Activated B cell treated with CpG ODN at 0.5 μM for 24 hours (primary cell): ENCODE data around the gene PCGF2. TPM values are rescaled to one million over a fixed set of nuclear protein-coding genes. Genes with fewer than 3 reads are reported as not detected.

Source experiments
- ATAC-seq: fragments of 200-7000 bp; cut with Tn5 transposase; one replicate; pipeline ENCODE4 v1.10.0; 2021; ENCODE audit warnings: low read depth, mild to moderate bottlenecking, moderate library complexity
- CTCF ChIA-PET: fragments of 350-600 bp; sonication (Branson Sonifier 250); formaldehyde crosslinking; loops from one replicate; lab custom pipeline; 2021; ENCODE audit warnings: antibody characterized with exemption; lab: Charles Lee
- POLR2A ChIA-PET: fragments of 350-600 bp; sonication (Branson Sonifier 250); formaldehyde crosslinking; loops from one replicate; lab custom pipeline; 2021; ENCODE audit warnings: antibody characterized with exemption; lab: Charles Lee
- DNase-seq: peaks from one replicate; pipeline ENCODE4 v3.0.0; 2022
- H3K27ac Mint-ChIP-seq: one replicate; pipeline ENCODE4 v1.8.0; 2020; ENCODE audit warnings: mixed read lengths
- H3K27me3 Mint-ChIP-seq: one replicate; pipeline ENCODE4 v1.8.0; 2021; ENCODE audit warnings: mixed read lengths
- H3K36me3 Mint-ChIP-seq: one replicate; pipeline ENCODE4 v1.8.0; 2021; ENCODE audit warnings: low read depth, mixed read lengths
- H3K4me1 Mint-ChIP-seq: one replicate; pipeline ENCODE4 v1.8.0; 2021; ENCODE audit warnings: mixed read lengths
- H3K4me3 Mint-ChIP-seq: one replicate; pipeline ENCODE4 v1.8.0; 2020; ENCODE audit warnings: mild to moderate bottlenecking, mixed read lengths
- H3K9me3 Mint-ChIP-seq: one replicate; pipeline ENCODE4 v1.8.0; 2020; ENCODE audit warnings: mixed read lengths
- intact Hi-C: fragments of 100-400 bp; cut with micrococcal nuclease; formaldehyde crosslinking; loops from one replicate; pipeline ENCODE4 v1.15.1; 2024
- total RNA-seq: library from RNA; stranded (reverse); gene quantifications from 2 replicates; pipeline ENCODE4 v1.2.3, GENCODE V29; 2022
- TF ChIP-seq, protein P1 (sequence below): fragments of 200-600 bp; IDR thresholded peaks from one replicate; pipeline ENCODE4 v1.8.0; 2022; ENCODE audit warnings: antibody characterized with exemption, mild to moderate bottlenecking

PCGF2 gene
- total RNA-seq, 1 donor from 2014 or later, result not detected

DNA sequence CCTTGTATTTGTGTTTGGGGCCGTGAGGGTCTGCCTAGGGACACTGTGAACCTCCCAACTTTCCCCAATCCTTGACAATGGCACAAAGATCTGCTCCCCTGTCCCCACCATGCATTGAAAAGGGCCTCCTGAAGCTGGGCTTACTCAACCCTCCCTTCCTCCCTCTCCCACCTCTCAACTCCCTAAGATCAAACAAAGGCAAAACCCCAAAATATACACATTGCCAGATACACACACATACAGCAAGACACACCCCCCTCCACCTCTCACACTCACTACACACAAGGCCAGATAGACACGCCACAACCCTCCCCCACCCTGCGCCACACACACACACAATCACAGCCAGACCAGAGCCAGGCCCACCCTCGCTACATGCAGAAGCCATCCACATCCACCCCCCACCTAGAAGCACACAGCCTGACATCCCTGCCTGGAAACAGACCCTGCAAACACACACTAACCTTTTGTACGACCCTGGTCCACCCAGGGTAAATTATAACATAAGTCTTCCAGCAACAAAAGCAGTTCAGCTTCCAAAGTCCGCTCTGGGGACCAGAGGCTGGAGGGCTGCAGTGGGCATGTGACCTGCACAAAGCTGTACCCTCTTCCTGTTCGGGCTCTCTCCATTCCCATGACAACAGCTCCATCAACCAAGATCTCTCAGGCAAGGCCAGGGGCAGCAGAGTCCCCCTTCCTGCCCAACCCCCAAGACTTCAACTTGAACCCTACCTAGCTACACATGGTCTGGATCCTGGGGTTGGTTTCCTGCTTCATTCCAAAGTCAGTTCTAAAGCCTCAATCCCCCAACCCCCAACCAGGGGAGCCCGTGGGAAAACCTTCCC is 1.9 kb downstream of the PCGF2 start:
- Mint-ChIP-seq H3K27ac (peak overlapping the region; percentile 5), H3K4me1 (peaks cover 42% of the 10 kb centered on the region), H3K27me3 (peaks cover 34% of the 10 kb centered on the region), H3K36me3 (no peaks in the 10 kb centered on the region), H3K9me3 (no peaks in the 10 kb centered on the region), H3K4me3 (peak overlapping the region; percentile 83)
- intact Hi-C loops, result no loop called here
- DNase-seq, result no peak
- TF ChIP-seq, protein P1, sequence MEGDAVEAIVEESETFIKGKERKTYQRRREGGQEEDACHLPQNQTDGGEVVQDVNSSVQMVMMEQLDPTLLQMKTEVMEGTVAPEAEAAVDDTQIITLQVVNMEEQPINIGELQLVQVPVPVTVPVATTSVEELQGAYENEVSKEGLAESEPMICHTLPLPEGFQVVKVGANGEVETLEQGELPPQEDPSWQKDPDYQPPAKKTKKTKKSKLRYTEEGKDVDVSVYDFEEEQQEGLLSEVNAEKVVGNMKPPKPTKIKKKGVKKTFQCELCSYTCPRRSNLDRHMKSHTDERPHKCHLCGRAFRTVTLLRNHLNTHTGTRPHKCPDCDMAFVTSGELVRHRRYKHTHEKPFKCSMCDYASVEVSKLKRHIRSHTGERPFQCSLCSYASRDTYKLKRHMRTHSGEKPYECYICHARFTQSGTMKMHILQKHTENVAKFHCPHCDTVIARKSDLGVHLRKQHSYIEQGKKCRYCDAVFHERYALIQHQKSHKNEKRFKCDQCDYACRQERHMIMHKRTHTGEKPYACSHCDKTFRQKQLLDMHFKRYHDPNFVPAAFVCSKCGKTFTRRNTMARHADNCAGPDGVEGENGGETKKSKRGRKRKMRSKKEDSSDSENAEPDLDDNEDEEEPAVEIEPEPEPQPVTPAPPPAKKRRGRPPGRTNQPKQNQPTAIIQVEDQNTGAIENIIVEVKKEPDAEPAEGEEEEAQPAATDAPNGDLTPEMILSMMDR, result no peak
- ChIA-PET CTCF (interaction anchor here (1.1 to 2.3 kb wide), 2 partner anchors 11 to 69 kb away, joined by 3 to 13 read pairs; no protein-coding TSS in a partner anchor), POLR2A (interaction anchor here (0.7 to 1.3 kb wide), 4 partner anchors 11 to 45 kb away, joined by 3 to 4 read pairs (median 4); partner anchors contain the start of gene MLLT6)
- no peak for ATAC-seq

- POLR2A ChIA-PET, result interaction anchor here (1.3 kb wide), 1 partner anchor 15 kb away, joined by 4 read pairs; no protein-coding TSS in a partner anchor
- H3K27ac Mint-ChIP-seq, result no peak overlapping the region
- no peak overlapping the region for H3K4me3 Mint-ChIP-seq
- H3K4me1 Mint-ChIP-seq, result peaks cover 36% of the 10 kb centered on the region
- no peaks in the 10 kb centered on the region for H3K9me3 Mint-ChIP-seq
- H3K36me3 Mint-ChIP-seq, result no peaks in the 10 kb centered on the region
- peaks cover 29% of the 10 kb centered on the region for H3K27me3 Mint-ChIP-seq
- ATAC-seq, result no peak
- intact Hi-C loops, result no loop called here
- no peak for DNase-seq
- CTCF ChIA-PET, result interaction anchor here (1.1 to 2.3 kb wide), 2 partner anchors 10 to 69 kb away, joined by 3 to 13 read pairs; no protein-coding TSS in a partner anchor
- TF ChIP-seq, protein P1, result no peak
Observed at GRCh38 chr17:38745545-38745944, 2.6 kb downstream of the PCGF2 start.

DNA sequence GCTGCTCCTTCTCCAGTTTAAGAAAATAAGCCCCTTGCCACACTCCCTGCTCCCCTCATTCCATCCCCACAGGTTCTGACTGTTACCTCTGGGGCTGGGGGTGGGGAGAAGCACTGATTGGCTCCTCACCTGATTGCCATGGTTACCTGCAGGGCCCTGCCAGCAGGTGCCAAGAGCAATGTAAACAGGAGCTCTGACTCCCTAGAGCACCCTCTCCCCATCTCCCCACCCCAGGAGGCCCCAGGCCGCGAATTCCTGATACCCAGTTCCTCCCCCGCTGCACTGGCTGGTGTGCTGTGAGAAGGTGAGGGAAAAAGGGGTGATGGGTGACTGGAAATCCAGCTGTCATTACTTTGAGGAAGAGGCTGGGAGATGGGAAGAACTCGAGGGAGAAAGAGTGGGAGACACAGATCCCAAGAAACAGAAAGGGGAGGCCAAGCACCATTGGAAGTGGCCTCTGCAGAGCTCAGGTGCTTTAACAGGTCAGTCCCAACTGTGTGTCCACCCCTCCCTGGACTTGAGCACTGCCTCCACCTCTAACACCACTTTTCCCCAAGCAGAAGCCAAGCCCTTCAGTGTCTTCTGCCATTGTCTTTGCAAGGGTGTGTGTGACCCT is 4.5 kb downstream of the PCGF2 start:
- POLR2A ChIA-PET, result interaction anchor here (1.2 kb wide), 1 partner anchor 9 kb away, joined by 3 read pairs; the partner anchor contains the start of gene PSMB3
- intact Hi-C loops, result no loop called here
- no peaks in the 10 kb centered on the region for H3K36me3 Mint-ChIP-seq
- no peaks in the 10 kb centered on the region for H3K9me3 Mint-ChIP-seq
- no peak overlapping the region for H3K27ac Mint-ChIP-seq
- peaks cover 21% of the 10 kb centered on the region for H3K4me1 Mint-ChIP-seq
- TF ChIP-seq, protein P1, result no peak
- DNase-seq, result no peak
- no peak overlapping the region for H3K4me3 Mint-ChIP-seq
- H3K27me3 Mint-ChIP-seq, result peaks cover 25% of the 10 kb centered on the region
- ATAC-seq, result no peak
- CTCF ChIA-PET, result no interaction called here

DNA sequence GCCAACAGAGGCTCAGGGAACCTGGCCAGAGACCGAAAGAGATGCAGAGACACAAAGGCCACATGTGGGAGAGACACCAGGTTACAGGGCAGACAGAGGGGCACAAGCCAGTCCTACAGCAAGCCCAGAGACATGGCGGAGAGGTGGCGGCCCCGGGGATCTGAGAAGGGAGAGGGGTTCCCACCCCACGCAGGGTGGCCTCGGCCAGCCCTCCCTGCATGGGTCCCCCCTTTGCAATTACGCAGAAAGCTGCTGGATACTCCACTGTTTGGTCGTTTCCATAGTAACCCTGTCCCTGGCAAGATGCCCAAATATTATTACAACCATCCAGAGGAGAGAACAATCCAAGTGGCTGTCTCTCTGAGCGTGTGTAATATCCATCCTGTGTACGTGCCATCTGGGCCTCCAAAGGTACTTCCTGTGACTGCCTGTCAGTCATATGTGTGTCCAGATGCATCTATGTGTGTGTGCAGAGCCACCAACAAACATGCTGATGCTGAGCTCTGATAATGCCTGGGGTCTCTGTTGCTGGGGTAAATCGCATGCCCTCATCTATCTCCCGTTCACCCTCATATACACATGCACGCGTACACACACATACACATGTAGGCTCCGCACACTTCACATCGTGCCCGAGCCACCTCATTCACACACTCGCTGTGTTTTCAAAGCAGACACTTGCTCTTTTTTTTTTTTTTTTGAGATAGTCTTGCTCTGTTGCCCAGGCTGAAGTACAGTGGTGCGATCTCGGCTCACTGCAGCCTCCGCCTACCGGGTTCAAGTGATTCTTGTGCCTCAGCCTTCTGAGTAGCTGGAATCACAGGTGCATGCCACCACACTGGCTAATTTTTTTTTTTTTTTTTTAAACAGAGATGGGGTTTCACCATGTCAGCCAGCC is 5.5 kb downstream of the PCGF2 start:
- Mint-ChIP-seq H3K27me3 (peaks cover 22% of the 10 kb centered on the region), H3K9me3 (no peaks in the 10 kb centered on the region), H3K4me3 (no peak overlapping the region), H3K4me1 (peaks cover 19% of the 10 kb centered on the region), H3K36me3 (no peaks in the 10 kb centered on the region), H3K27ac (no peak overlapping the region)
- DNase-seq, result no peak
- ChIA-PET CTCF (no interaction called here), POLR2A (no interaction called here)
- intact Hi-C loops, result no loop called here
- ATAC-seq, result no peak
- TF ChIP-seq, protein P1, result no peak
